Sigmoid colon (tissue), 7 donors: ENCODE data around the gene UGT1A7. TPM values are rescaled to one million over a fixed set of nuclear protein-coding genes. Genes with fewer than 3 reads are reported as not detected.

Experiments used
- DNase-seq: peaks from one replicate; pipeline ENCODE4 v3.0.0-alpha.2; 2019
- H3K27ac ChIP-seq, 4 donors: fragments of 200-600 bp; sonication (generic); one replicate each; pipeline ENCODE4 v1.5.1; 2016 to 2019; ENCODE audit warnings: mild to moderate bottlenecking in 1 of 4
- H3K27me3 ChIP-seq, 3 donors: fragments of 200-600 bp; sonication (generic); one replicate each; pipeline ENCODE4 v1.5.1; 2019; ENCODE audit warnings: mild to moderate bottlenecking in 1 of 3
- H3K36me3 ChIP-seq, 4 donors: fragments of 200-600 bp; sonication (generic); one replicate each; pipeline ENCODE4 v1.5.1; 2016 to 2019
- H3K4me1 ChIP-seq, 4 donors: fragments of 200-600 bp; sonication (generic); one replicate each; pipeline ENCODE4 v1.5.1; 2017 to 2019
- H3K4me3 ChIP-seq, 4 donors: fragments of 200-600 bp; sonication (generic); one replicate each; pipeline ENCODE4 v1.5.1; 2017 to 2019; ENCODE audit warnings: mild to moderate bottlenecking in 2 of 4, moderate library complexity in 1 of 4
- H3K9me3 ChIP-seq, 4 donors: fragments of 200-600 bp in 3 of 4; sonication (generic) in 3 of 4; one replicate each; pipeline versions ENCODE4 v1.5.1 to v1.6.1; 2013 to 2019
- EP300 ChIP-seq, 4 donors: sonication (generic); formaldehyde crosslinking; IDR thresholded peaks; one replicate each; pipeline ENCODE4 v1.6.1; 2017; ENCODE audit warnings: antibody characterized with exemption in 4 of 4
- POLR2A ChIP-seq, 2 donors: fragments of 450-650 bp; IDR thresholded peaks; one replicate each; pipeline ENCODE4 v1.6.1; 2016; ENCODE audit warnings: antibody characterized with exemption in 2 of 2, mild to moderate bottlenecking in 2 of 2, moderate library complexity in 2 of 2
- POLR2AphosphoS5 ChIP-seq, 4 donors: sonication (generic); formaldehyde crosslinking; IDR thresholded peaks; one replicate each; pipeline ENCODE4 v1.6.1; 2017; ENCODE audit warnings: antibody characterized with exemption in 4 of 4
- WGBS, 2 donors: extraction: QIAGEN DNeasy Blood & Tissue Kit; methylation state at CpG; one replicate each; pipeline ENCODE4 v1.1.7; 2013; 5-methylcytosine and 5-hydroxymethylcytosine counted together
- intact Hi-C: fragments of 100-400 bp; cut with DNase I; formaldehyde crosslinking; loops from one replicate; pipeline ENCODE4 v1.15.1; 2023
- polyA plus RNA-seq, 3 donors: library from polyadenylated mRNA; stranded (reverse); fragments of 200-250 nt; gene quantifications; one replicate each; pipeline ENCODE4 v1.2.3, GENCODE V29; 2013
- total RNA-seq, 4 donors: library from RNA; depleted of rRNA; stranded (reverse); fragments of >200 nt; gene quantifications; one replicate each; pipeline ENCODE4 v1.1.0, GENCODE V29; 2016
- TF ChIP-seq, protein P1 (sequence below), 4 experiments: fragments of 450-650 bp in 3 of 4; fragments of 200-600 bp in 1 of 4; IDR thresholded peaks; one replicate each; pipeline ENCODE4 v1.5.1; 2016 to 2019; ENCODE audit warnings: antibody characterized with exemption in 4 of 4, mild to moderate bottlenecking in 3 of 4, moderate library complexity in 2 of 4
- donor health status: healthy with polysubstance abuse.
- donor health status: Bipolar disorder and iron deficiency.
- donor health status: healthy.

UGT1A7 gene
- total and polyA plus RNA-seq, 7 donors: 0.66 TPM; not detected in 6

DNA sequence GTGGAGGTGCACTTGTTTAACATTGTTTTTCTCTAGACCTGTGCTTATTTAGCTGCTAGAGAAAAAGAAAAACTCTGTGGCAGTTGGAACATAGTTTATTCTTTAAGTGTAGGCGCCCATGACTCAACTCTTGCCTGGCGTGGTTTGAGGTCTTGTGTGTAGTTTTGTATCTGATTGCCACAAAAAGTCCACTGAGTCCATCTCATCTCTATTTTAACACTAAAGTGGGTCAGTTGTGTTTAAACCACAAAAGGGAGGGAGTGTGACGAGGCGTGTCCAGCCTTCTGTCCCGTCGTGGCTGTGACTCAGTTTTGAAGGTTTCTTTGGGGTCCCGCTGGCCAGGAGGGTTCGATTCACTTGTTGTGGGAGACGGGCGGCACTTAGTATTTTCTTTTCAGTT lies 25.3 kb upstream of the UGT1A7 start:
- intact Hi-C loops: no loop called here
- no peaks in the 10 kb centered on the region for H3K36me3 ChIP-seq
- H3K27ac ChIP-seq: no peak overlapping the region
- no peaks in the 10 kb centered on the region for H3K27me3 ChIP-seq
- H3K9me3 ChIP-seq: no peaks in the 10 kb centered on the region
- H3K4me1 ChIP-seq: no peaks in the 10 kb centered on the region
- no peak overlapping the region for H3K4me3 ChIP-seq
- 86 to 90% methylated on average over 10 of the region's 10 CpGs for WGBS, 2 donors
- no peak for TF ChIP-seq EP300 (IDR thresholded peaks at IDR 0.05)
- no peak for TF ChIP-seq POLR2AphosphoS5 (IDR thresholded peaks at IDR 0.05)
- TF ChIP-seq, protein P1, sequence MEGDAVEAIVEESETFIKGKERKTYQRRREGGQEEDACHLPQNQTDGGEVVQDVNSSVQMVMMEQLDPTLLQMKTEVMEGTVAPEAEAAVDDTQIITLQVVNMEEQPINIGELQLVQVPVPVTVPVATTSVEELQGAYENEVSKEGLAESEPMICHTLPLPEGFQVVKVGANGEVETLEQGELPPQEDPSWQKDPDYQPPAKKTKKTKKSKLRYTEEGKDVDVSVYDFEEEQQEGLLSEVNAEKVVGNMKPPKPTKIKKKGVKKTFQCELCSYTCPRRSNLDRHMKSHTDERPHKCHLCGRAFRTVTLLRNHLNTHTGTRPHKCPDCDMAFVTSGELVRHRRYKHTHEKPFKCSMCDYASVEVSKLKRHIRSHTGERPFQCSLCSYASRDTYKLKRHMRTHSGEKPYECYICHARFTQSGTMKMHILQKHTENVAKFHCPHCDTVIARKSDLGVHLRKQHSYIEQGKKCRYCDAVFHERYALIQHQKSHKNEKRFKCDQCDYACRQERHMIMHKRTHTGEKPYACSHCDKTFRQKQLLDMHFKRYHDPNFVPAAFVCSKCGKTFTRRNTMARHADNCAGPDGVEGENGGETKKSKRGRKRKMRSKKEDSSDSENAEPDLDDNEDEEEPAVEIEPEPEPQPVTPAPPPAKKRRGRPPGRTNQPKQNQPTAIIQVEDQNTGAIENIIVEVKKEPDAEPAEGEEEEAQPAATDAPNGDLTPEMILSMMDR (IDR thresholded peaks at IDR 0.05): no peak
- TF ChIP-seq POLR2A (IDR thresholded peaks at IDR 0.05): no peak
- DNase-seq: no peak

DNA sequence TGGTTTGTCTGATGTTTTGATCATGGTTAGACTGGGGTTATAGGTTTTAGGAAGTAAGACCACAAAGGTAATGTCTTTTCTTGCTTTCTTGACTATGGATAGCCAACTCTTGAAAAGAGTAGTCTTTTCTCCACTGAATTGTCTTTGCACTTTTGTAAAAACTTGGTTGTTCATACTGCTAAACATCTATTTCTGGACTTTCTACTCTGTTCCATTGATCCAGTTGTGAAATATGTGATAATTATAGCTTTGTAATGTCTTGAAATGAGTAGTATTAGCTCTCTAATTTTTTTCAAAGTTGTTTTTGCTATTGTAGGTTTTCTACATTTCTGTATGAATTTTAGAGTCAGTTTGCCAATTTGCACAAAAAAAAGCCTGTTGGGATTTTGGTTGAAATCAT lies 23.1 kb upstream of the UGT1A7 start:
- intact Hi-C loops: no loop called here
- Histone ChIP-seq H3K4me1 (no peaks in the 10 kb centered on the region), H3K36me3 (no peaks in the 10 kb centered on the region), H3K27me3 (no peaks in the 10 kb centered on the region), H3K9me3 (peaks cover 0 to 2% (median 0%) of the 10 kb centered on the region in 4 donors), H3K4me3 (no peak overlapping the region), H3K27ac (no peak overlapping the region)
- no peak for DNase-seq
- TF ChIP-seq POLR2AphosphoS5 (IDR thresholded peaks at IDR 0.05): no peak
- no peak for TF ChIP-seq POLR2A (IDR thresholded peaks at IDR 0.05)
- no peak for TF ChIP-seq EP300 (IDR thresholded peaks at IDR 0.05)
- TF ChIP-seq, protein P1 (IDR thresholded peaks at IDR 0.05): no peak

DNA sequence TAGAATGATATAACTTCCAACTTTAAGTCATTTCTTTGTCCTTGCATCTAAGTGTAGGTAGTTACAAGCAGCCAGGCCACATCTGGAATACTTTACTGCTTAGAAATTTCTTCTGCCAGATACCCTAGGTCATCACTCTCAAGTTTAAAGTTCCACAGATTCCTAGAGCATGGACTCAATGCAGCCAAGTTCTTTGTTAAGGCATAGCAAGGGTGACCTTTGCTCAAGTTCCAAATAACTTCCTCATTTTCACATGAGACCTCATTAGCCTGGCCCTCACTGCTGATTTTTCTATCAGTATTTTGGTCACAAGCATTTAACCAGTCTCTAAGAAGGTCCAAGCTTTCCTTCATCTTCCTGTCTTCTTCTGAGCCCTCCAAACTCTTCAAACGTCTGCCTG lies 17.8 kb upstream of the UGT1A7 start:
- Histone ChIP-seq H3K27ac (no peak overlapping the region), H3K36me3 (no peaks in the 10 kb centered on the region), H3K4me1 (no peaks in the 10 kb centered on the region), H3K9me3 (peaks cover 0 to 2% (median 0%) of the 10 kb centered on the region in 4 donors), H3K27me3 (no peaks in the 10 kb centered on the region), H3K4me3 (no peak overlapping the region)
- TF ChIP-seq POLR2A (IDR thresholded peaks at IDR 0.05) (no peak), EP300 (IDR thresholded peaks at IDR 0.05) (no peak)
- TF ChIP-seq, protein P1 (IDR thresholded peaks at IDR 0.05): no peak
- WGBS, 2 donors: 61 to 70% methylated on average over 1 of the region's 1 CpG
- intact Hi-C loops: no loop called here
- no peak for DNase-seq

DNA sequence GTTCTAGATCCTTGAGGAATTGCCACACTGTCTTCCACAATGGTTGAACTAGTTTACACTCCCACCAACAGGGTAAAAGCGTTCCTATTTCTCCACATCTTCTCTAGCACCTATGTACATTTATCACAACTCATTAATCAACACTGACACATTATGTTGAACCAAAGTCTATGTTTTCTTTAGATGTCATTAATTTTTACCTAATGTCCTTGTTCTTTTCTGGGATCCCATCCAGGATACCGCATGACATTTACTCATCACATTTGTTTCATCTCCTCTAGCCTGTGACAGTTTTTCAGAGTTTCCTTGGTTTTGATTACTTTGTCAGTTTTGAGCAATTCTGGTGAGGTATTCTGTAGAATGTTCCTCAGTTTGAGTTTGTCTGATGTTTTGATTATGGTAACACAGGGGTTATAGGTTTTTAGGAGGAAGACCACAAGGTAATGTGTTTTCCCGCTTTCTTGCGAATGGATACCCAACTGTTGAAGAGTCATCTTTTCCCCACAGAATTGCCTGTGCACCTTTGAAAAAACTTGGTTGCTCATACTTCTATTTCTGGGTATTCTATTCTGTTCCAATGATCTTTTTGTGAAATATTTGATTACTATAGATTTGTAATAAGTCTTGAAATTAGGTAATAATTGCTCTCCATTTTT lies 13.0 kb upstream of the UGT1A7 start:
- Histone ChIP-seq H3K4me1 (no peaks in the 10 kb centered on the region), H3K27me3 (no peaks in the 10 kb centered on the region), H3K4me3 (no peak overlapping the region), H3K36me3 (no peaks in the 10 kb centered on the region), H3K9me3 (no peaks in the 10 kb centered on the region), H3K27ac (no peak overlapping the region)
- intact Hi-C loops: no loop called here
- TF ChIP-seq, protein P1 (IDR thresholded peaks at IDR 0.05): no peak
- TF ChIP-seq POLR2A (IDR thresholded peaks at IDR 0.05) (no peak), POLR2AphosphoS5 (IDR thresholded peaks at IDR 0.05) (no peak), EP300 (IDR thresholded peaks at IDR 0.05) (no peak)
- WGBS, 2 donors: 92 to 94% methylated on average over 4 of the region's 4 CpGs
- DNase-seq: no peak
